HEK293T (cell line): ENCODE results near the gene RPL41.
"Not testable (repeated sequence)": the region's sequence is repeated elsewhere in the genome, so short reads cannot be mapped to it uniquely, and the experiment has no call there.

Experiments used
- CTCF ChIA-PET: fragments of 350-600 bp; formaldehyde crosslinking; extraction: SDS; loops from one replicate; lab custom pipeline; 2021; ENCODE audit warnings: antibody characterized with exemption, inconsistent platforms; lab: Yijun Ruan, JAX
- POLR2A ChIA-PET: fragments of 350-600 bp; formaldehyde crosslinking; extraction: SDS; loops from one replicate; lab custom pipeline; 2020; ENCODE audit warnings: antibody characterized with exemption, inconsistent platforms; lab: Yijun Ruan, JAX
- DNase-seq: peaks from one replicate; pipeline ENCODE4 v3.0.0; 2012; ENCODE audit warnings: mixed read lengths; ENCODE audit errors: extremely low spot score
- ARNT ChIP-seq: fragments of 450-650 bp; IDR thresholded peaks from 2 replicates; pipeline ENCODE4 v1.6.1; 2017; ENCODE audit warnings: mild to moderate bottlenecking
- BHLHE40 ChIP-seq: fragments of 450-650 bp; IDR thresholded peaks from 2 replicates; pipeline ENCODE4 v1.6.1; 2016; ENCODE audit warnings: mild to moderate bottlenecking, moderate library complexity, borderline replicate concordance
- CTBP1 ChIP-seq: fragments of 450-650 bp; IDR thresholded peaks from 2 replicates; pipeline ENCODE4 v1.6.1; 2016; ENCODE audit warnings: borderline replicate concordance
- ELF4 ChIP-seq: fragments of 450-650 bp; IDR thresholded peaks from 2 replicates; pipeline ENCODE4 v1.6.1; 2017; ENCODE audit warnings: antibody characterized with exemption
- FOXA1 ChIP-seq: fragments of 450-650 bp; IDR thresholded peaks from 2 replicates; pipeline ENCODE4 v1.6.1; 2016; ENCODE audit warnings: mild to moderate bottlenecking
- FOXK2 ChIP-seq: fragments of 450-650 bp; IDR thresholded peaks from 2 replicates; pipeline ENCODE4 v1.6.1; 2016; ENCODE audit warnings: mild to moderate bottlenecking
- FOXM1 ChIP-seq: fragments of 450-650 bp; IDR thresholded peaks from 2 replicates; pipeline ENCODE4 v1.6.1; 2017; ENCODE audit warnings: mild to moderate bottlenecking, borderline replicate concordance
- HDGF ChIP-seq: fragments of 450-650 bp; IDR thresholded peaks from 2 replicates; pipeline ENCODE4 v1.6.1; 2017; ENCODE audit warnings: antibody characterized with exemption, borderline replicate concordance
- L3MBTL2 ChIP-seq: fragments of 450-650 bp; conservative IDR thresholded peaks from 2 replicates; pipeline ENCODE4 v1.6.1; 2016; ENCODE audit warnings: mild to moderate bottlenecking
- LEF1 ChIP-seq: fragments of 450-650 bp; IDR thresholded peaks from 2 replicates; pipeline ENCODE4 v1.6.1; 2017; ENCODE audit warnings: mild to moderate bottlenecking, borderline replicate concordance
- NFRKB ChIP-seq: fragments of 450-650 bp; IDR thresholded peaks from 2 replicates; pipeline ENCODE4 v1.6.1; 2016; ENCODE audit warnings: mild to moderate bottlenecking, moderate library complexity
- SP1 ChIP-seq: fragments of 450-650 bp; IDR thresholded peaks from 2 replicates; pipeline ENCODE4 v1.6.1; 2017
- SUZ12 ChIP-seq: fragments of 450-650 bp; IDR thresholded peaks from 2 replicates; pipeline ENCODE4 v1.6.1; 2016; ENCODE audit warnings: mild to moderate bottlenecking
- TARDBP ChIP-seq: fragments of 450-650 bp; IDR thresholded peaks from 2 replicates; pipeline ENCODE4 v1.6.1; 2016
- ZNF384 ChIP-seq: fragments of 450-650 bp; IDR thresholded peaks from 2 replicates; pipeline ENCODE4 v1.6.1; 2016
- TF ChIP-seq, protein P1 (sequence below): fragments of 450-650 bp; IDR thresholded peaks from 2 replicates; pipeline ENCODE4 v1.6.1; 2016

The RPL41 gene

DNA sequence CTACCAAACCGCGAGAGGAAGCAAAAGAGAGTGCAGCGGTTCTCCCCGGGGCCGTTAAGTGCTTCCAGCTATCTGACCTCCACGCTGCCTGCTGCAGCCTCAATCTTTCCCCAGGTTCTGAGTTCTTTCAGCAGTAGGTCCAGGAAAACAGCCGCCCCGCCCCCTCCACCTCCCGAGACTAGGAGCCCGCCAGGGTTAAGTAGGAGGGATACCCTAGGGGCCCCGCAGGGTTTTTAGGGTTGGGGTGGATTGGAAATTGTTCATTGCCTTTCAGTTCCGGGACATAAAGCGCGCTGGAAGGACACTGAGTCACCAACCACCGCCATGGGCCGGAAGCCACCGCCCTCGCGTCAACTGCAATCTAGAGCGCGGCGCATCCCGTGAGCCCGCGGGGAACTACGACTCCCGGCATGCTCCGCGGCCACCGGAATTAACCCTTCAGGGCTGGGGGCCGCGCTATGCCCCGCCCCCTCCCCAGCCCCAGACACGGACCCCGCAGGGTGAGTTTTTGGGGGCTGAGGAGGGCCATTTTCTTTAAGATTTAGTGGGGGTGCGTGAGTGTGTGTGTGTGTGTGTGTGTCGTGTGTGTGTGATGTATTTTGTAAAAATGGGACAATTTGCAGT is 35.8 kb downstream of the RPL41 start, which contains the start of gene MYL6B:
Gene MYL6B, plus strand, starts transcription at position 456 of the 624 bp plus-strand sequence. CDS start 1,332 bp downstream, outside the sequence.
- ChIA-PET POLR2A (interaction anchor here (0.6 to 1.4 kb wide), 10 partner anchors 9 to 158 kb away, joined by 3 to 20 read pairs (median 5); partner anchors contain the start of genes ESYT1, RNF41 and ZC3H10), CTCF (interaction anchor here (0.7 to 1.0 kb wide), 2 partner anchors 25 to 37 kb away, joined by 3 to 5 read pairs; partner anchors contain the start of genes ESYT1 and SMARCC2)
- DNase-seq, result peak; percentile 90
- TF ChIP-seq ZNF384 (no peak), FOXM1 (0 out of 2 replicates have a peak, but pooled peaks have one; percentile 50), ELF4 (peak; percentile 31; the same call in 1 of the 2 replicates), HDGF (no peak), SP1 (no peak)

DNA sequence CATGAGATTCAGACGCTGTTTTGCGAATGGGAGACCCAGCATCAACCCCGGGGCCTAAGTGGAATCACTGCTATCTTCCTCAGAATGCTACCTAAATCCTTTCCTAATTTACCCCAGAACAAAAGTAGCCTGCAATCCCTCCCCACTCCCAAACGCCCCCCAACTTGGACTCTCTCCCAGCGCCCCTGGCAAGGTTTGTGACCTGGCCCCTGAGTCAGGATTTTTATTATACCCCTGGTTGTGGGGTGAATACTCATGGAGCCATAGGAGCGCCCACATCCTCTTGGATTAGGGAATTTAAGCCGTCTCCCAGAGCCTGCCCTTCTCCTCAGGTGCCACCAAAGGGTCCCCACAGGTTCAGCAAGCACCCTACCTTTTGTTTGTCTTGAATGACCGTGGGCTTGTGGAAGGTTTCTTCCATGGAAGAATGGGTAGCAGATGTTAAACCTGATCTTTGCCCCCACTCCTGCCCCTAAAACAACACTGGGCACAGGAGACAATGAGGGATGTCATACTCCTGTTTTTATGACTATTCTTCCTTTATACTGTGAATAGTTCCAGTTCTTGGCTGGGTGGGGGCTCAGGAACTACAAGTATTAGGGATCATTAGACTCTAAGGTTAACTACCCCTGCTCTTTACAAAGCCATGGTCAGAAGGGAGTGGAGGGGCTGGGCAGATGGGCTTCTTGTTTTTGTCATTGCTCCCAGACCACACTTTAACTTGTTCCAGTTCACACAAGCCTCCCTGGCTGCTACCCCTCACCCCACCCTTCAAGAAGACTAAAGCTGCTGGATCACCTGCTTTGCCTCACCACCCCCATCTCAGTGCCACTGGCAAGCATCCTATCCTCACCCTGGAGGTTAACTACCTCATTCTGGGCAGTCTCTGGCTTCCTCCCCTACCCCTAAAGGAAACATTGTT is 36.6 kb downstream of the RPL41 start:
- ChIA-PET POLR2A (interaction anchor here (2.7 kb wide), 1 partner anchor 25 kb away, joined by 15 read pairs; the partner anchor contains the start of gene ESYT1), CTCF (no interaction called here)
- no peak for DNase-seq
- no peak for TF ChIP-seq FOXA1
- no peak for TF ChIP-seq ELF4
- no peak for TF ChIP-seq FOXM1
- no peak for TF ChIP-seq CTBP1
- TF ChIP-seq BHLHE40, result no peak
- no peak for TF ChIP-seq TARDBP
- no peak for TF ChIP-seq ARNT
- TF ChIP-seq SUZ12, result no peak
- no peak for TF ChIP-seq LEF1
- TF ChIP-seq FOXK2, result no peak
- no peak for TF ChIP-seq L3MBTL2
- TF ChIP-seq ZNF384, result no peak
- TF ChIP-seq SP1, result no peak
- no peak for TF ChIP-seq HDGF
- TF ChIP-seq, protein P1, sequence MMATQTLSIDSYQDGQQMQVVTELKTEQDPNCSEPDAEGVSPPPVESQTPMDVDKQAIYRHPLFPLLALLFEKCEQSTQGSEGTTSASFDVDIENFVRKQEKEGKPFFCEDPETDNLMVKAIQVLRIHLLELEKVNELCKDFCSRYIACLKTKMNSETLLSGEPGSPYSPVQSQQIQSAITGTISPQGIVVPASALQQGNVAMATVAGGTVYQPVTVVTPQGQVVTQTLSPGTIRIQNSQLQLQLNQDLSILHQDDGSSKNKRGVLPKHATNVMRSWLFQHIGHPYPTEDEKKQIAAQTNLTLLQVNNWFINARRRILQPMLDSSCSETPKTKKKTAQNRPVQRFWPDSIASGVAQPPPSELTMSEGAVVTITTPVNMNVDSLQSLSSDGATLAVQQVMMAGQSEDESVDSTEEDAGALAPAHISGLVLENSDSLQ, result no peak
- TF ChIP-seq NFRKB, result no peak

DNA sequence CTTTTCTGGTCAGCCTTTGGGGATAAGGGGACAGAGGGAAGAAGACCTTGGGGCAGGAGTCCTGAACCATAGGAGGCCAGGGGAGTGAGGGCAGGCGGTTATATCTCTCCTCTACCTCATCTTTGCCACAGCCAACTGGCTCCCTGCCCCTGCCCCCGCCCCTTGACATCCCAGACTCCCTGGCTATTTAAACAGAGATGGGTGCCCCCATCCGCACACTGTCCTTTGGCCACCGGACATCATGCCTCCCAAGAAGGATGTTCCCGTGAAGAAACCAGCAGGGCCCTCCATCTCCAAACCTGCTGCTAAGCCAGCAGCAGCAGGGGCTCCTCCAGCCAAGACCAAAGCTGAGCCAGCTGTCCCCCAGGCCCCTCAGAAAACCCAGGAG is 37.2 kb downstream of the RPL41 start:
- ChIA-PET CTCF (interaction anchor here (1.1 kb wide), 1 partner anchor 107 kb away, joined by 3 read pairs; no protein-coding TSS in a partner anchor), POLR2A (interaction anchor here (1.0 to 2.7 kb wide), 2 partner anchors 9 to 26 kb away, joined by 3 to 15 read pairs; partner anchors contain the start of gene ESYT1)
- no peak for TF ChIP-seq TARDBP
- TF ChIP-seq HDGF, result no peak
- no peak for TF ChIP-seq FOXK2
- DNase-seq, result no peak

DNA sequence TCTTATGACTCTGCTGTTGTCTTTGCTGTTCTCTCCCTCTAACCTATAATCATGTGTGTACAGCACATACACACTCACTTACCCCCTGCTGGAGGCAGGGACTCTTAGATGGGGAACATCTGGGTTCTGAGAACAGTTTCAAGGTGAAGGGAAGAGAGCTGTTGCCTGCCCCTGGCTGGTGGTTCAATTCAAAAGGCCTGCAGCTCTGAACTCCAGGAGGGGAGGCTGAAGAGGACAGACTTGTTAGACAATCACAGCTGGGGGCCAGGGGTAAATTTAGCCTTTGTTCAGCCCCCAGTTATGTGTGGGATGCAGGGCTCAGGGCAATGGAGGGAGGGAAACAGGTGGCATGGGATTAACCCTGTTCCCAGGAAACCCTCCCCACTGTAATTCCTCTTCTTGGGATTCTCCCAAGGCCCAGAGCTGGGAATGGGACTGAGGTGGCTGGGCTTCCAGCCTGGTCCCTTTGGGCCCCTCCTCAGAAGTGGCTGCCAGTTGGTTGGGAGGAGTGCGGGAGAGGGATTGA is 37.9 kb downstream of the RPL41 start:
- POLR2A ChIA-PET, result interaction anchor here (0.8 to 2.7 kb wide), 4 partner anchors 8 to 50 kb away, joined by 3 to 15 read pairs (median 5); partner anchors contain the start of genes ESYT1 and PA2G4
- TF ChIP-seq ZNF384, result no peak
- TF ChIP-seq ELF4, result no peak
- DNase-seq, result no peak
- CTCF ChIA-PET, result interaction anchor here (0.6 to 1.1 kb wide), 2 partner anchors 10 to 107 kb away, joined by 3 read pairs; no protein-coding TSS in a partner anchor

DNA sequence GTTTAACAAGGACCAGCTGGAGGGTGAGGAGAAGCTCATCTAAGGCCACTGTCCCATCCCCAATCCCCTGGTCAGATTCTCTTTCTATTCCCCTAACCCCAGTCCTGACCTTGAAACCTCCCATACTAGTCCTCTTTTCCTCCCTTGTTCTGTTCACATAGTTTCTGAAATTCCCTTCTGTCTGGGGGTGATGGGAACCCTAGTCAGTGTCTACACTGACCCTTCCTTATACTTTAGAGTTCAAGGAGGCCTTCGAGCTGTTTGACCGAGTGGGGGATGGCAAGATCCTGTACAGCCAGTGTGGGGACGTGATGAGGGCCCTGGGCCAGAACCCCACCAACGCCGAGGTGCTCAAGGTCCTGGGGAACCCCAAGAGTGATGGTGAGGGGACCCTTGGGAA is 38.4 kb downstream of the RPL41 start:
- CTCF ChIA-PET, result interaction anchor here (0.6 to 1.1 kb wide), 2 partner anchors 11 to 108 kb away, joined by 3 read pairs; no protein-coding TSS in a partner anchor
- POLR2A ChIA-PET, result interaction anchor here (0.8 to 2.7 kb wide), 4 partner anchors 8 to 51 kb away, joined by 3 to 15 read pairs (median 5); partner anchors contain the start of genes ESYT1 and PA2G4
- TF ChIP-seq CTBP1, result no peak
- TF ChIP-seq NFRKB, result no peak
- TF ChIP-seq SUZ12, result no peak
- TF ChIP-seq TARDBP, result no peak
- TF ChIP-seq HDGF, result no peak
- TF ChIP-seq SP1, result no peak
- TF ChIP-seq FOXK2, result no peak
- no peak for TF ChIP-seq FOXA1
- DNase-seq, result no peak

DNA sequence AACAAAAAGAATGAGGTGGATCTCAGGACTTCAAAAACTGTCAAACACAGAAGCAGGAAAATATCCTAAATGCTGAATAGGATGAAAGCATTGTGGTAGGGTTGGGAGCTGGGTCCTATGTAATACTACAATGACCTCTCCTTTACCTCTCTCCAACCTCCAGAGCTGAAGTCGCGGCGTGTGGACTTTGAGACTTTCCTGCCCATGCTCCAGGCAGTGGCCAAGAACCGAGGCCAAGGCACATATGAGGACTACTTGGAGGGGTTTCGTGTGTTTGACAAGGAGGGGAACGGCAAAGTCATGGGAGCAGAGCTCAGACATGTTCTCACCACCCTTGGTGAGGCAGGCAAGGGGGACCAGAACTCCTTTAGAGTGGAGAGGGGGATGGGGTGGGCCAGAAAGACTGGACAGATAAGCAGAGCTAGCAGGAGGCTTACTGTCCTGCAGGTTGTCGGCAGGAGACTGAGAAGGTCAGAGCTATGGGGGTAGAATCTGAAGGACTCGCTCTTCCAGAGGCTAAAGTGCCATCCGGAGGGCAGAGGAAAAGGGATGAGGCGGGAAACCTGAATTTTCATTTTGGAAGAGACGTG is 38.9 kb downstream of the RPL41 start:
- TF ChIP-seq TARDBP (no peak), FOXM1 (no peak), SP1 (no peak), ELF4 (no peak), L3MBTL2 (no peak), LEF1 (no peak), FOXA1 (no peak), BHLHE40 (no peak), ARNT (no peak), SUZ12 (no peak), ZNF384 (no peak), HDGF (no peak)
- TF ChIP-seq, protein P1, result no peak
- no peak for DNase-seq
- CTCF ChIA-PET, result no interaction called here
- POLR2A ChIA-PET, result interaction anchor here (1.9 to 2.7 kb wide), 2 partner anchors 27 to 51 kb away, joined by 7 to 15 read pairs; partner anchors contain the start of genes ESYT1 and PA2G4

DNA sequence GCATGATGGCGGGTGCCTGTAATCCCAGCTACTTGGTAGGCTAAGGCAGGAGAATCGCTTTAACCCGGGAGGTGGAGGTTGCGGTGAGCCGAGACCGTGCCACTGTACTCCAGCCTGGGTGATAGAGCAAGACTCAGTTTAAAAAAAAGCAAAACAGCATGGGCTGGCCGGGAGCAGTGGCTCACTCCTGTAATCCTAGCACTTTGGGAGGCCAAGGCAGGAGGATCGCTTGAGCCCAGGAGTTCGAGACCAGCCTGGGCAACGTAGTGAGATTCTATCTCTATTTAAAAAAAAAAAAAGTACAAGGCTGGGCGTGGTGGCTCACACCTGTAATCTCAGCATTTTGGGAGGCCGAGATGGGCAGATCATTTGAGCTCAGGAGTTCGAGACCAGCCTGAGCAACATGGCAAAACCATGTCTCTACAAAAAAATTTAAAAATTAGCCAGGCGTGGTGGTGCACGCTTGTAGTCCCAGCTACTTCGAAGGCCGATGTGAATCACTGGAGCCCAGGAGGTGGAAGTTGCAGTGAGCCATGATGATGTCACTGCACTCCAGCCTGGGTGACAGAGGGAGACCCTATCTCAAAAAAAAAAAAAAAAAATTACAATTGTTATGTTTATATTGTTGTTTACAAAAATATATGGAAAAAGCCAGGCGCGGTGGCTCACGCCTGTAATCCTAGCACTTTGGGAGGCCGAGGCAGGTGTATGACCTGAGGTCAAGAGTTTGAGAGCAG is 40.2 kb downstream of the RPL41 start:
- POLR2A ChIA-PET, result interaction anchor here (0.6 to 1.3 kb wide), 5 partner anchors 29 to 1358 kb away, joined by 3 to 6 read pairs (median 3); partner anchors contain the start of genes ESYT1, RNF41, SMARCC2 and ZC3H10
- not testable (repeated sequence) for DNase-seq
- CTCF ChIA-PET, result interaction anchor here (0.7 kb wide), 1 partner anchor 12 kb away, joined by 3 read pairs; no protein-coding TSS in a partner anchor
